Measurements from ENCODE around the gene CYSLTR2.
A peak's percentile ranks its signal among the peaks of the same experiment; 100 is the strongest.

Gene CYSLTR2

DNA sequence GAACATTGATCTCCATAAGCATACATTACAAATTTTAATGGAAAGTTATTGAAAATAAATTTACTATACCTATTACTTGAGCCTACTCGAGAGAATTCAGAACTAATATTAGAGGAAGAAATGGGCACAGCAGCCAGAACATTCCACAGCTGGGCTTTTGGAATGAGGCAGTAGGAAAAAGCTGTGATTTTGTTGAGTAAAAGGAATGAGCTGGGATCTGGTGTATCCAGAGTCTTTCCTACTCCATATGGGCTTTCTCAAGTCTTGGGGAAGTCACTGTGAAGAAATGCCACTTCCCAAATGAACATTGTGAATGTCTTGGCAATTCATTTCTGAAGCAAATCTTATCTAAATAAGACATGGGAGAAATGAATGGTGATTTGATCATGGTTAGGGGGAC, 93.1 kb downstream of the CYSLTR2 start:
- ChIA-PET CTCF (interaction anchor here (1.9 kb wide), 1 partner anchor 9 kb away, joined by 7 read pairs; no protein-coding TSS in a partner anchor), POLR2A (no interaction called here)
- TF ChIP-seq, protein P1, sequence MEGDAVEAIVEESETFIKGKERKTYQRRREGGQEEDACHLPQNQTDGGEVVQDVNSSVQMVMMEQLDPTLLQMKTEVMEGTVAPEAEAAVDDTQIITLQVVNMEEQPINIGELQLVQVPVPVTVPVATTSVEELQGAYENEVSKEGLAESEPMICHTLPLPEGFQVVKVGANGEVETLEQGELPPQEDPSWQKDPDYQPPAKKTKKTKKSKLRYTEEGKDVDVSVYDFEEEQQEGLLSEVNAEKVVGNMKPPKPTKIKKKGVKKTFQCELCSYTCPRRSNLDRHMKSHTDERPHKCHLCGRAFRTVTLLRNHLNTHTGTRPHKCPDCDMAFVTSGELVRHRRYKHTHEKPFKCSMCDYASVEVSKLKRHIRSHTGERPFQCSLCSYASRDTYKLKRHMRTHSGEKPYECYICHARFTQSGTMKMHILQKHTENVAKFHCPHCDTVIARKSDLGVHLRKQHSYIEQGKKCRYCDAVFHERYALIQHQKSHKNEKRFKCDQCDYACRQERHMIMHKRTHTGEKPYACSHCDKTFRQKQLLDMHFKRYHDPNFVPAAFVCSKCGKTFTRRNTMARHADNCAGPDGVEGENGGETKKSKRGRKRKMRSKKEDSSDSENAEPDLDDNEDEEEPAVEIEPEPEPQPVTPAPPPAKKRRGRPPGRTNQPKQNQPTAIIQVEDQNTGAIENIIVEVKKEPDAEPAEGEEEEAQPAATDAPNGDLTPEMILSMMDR (IDR thresholded peaks at IDR 0.05; ENCODE audit: control extremely low read depth, extremely low read depth, low read depth, missing control alignments) = no peak
- DNase-seq (ENCODE audit: extremely low spot score) = no peak

DNA sequence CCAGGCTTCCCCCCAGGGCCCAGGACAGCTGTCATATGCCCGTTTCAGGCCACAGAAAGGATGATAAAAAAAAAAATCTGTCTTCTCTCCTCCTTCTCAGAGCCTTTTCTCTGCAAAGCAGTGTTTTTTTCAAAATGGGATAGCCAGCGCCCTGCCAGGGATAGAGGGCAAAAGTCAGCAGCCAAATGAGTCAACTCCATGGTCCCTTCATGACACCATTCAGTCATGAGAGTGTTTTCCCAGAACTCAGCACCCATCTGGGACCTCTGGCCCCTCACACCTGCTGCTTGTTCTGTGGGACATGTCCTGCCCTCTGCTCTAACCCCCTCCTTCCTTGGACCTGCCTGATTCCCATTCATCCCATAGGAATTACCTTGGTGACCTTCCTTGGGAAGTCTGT, 95.0 kb downstream of the CYSLTR2 start:
- TF ChIP-seq, protein P1 (IDR thresholded peaks at IDR 0.05; ENCODE audit: control extremely low read depth, extremely low read depth, low read depth, missing control alignments) = no peak
- CTCF ChIA-PET = interaction anchor here (0.9 to 4.2 kb wide), 8 partner anchors 8 to 530 kb away, joined by 3 to 43 read pairs (median 4); no protein-coding TSS in a partner anchor
- DNase-seq (ENCODE audit: extremely low spot score) = no peak
- POLR2A ChIA-PET = no interaction called here

DNA sequence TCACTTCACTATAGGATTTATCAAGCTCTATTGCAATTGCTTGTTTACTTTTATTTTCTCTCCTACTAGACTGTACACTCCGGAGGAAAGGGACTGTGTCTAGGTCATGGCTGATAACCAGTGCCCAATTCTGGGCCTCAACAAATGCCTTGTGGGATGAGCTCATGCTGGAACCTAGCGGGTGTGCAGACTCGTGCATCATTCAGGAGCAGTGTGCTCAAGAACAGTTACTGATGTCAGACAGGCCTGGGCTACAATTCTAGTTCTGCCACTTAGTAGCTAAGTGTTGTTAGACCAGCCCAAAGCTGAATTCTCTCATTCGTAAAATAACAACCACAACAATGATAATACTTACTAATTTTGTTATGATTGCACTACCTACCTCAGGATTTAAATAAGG, 95.4 kb downstream of the CYSLTR2 start:
- ChIA-PET CTCF (interaction anchor here (0.9 to 4.2 kb wide), 8 partner anchors 9 to 530 kb away, joined by 3 to 43 read pairs (median 4); no protein-coding TSS in a partner anchor), POLR2A (no interaction called here)
- DNase-seq (ENCODE audit: extremely low spot score) = no peak

DNA sequence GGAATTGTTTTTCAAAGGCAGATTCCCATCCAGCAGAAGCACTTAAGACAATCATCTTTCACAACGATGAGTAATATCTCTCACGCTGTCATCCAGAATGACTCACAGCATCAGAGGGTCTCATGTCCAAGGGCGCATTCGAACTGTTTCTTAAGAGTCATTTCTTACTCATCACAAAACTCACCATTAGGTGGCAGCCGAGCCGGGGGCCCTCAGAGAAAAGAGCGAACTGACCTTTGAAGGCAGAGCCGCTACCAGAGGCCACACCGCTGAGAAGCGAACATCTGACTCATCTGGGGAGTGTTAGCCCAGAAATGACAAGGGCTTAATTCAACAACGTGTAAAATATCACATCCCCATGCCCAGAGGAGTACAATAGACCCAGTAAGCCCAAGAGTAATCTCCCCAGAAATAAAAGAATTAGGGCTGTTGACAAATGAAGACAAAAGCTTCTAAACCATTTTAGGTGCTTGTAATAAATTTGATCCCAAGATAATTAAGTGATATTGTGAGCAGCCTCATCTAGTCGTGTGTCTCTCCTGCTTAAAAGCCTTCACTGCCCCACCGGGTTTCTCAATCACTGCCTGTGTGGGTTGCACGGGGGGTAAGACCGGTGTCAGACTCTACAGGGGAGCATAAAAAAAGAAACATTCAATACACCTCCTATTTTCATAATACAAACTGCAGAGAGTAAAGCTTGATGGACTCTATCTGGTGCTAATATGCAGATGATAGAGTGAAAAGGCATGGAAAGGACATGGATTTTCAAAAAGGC, 96.2 kb downstream of the CYSLTR2 start:
- ChIA-PET CTCF (interaction anchor here (0.8 to 4.2 kb wide), 11 partner anchors 9 to 529 kb away, joined by 3 to 43 read pairs (median 3); no protein-coding TSS in a partner anchor), POLR2A (no interaction called here)
- peak; percentile 73 for DNase-seq (ENCODE audit: extremely low spot score)
- TF ChIP-seq, protein P1 (IDR thresholded peaks at IDR 0.05; ENCODE audit: control extremely low read depth, extremely low read depth, low read depth, missing control alignments) = peak; percentile 50

More for the DNA sequence above, 95.4 kb downstream of the CYSLTR2 start:
- TF ChIP-seq, protein P1 (IDR thresholded peaks at IDR 0.05; ENCODE audit: control extremely low read depth, extremely low read depth, low read depth, missing control alignments) = no peak

- POLR2A ChIA-PET = no interaction called here
- CTCF ChIA-PET = interaction anchor here (0.8 to 4.2 kb wide), 10 partner anchors 9 to 528 kb away, joined by 3 to 43 read pairs (median 3); no protein-coding TSS in a partner anchor
- DNase-seq (ENCODE audit: extremely low spot score) = no peak
- TF ChIP-seq, protein P1 (IDR thresholded peaks at IDR 0.05; ENCODE audit: control extremely low read depth, extremely low read depth, low read depth, missing control alignments) = no peak
These were observed 97.1 kb downstream of the CYSLTR2 start for GRCh38 chr13:48750588-48751383.

- CTCF ChIA-PET = interaction anchor here (1.0 to 2.0 kb wide), 2 partner anchors 9 to 11 kb away, joined by 3 to 12 read pairs; no protein-coding TSS in a partner anchor
- POLR2A ChIA-PET = no interaction called here
- DNase-seq (ENCODE audit: extremely low spot score) = no peak
These were observed 106.9 kb downstream of the CYSLTR2 start for GRCh38 chr13:48760626-48761025.

More at GRCh38 chr13:48760626-48761025, 106.9 kb downstream of the CYSLTR2 start:
- TF ChIP-seq, protein P1 (IDR thresholded peaks at IDR 0.05; ENCODE audit: control extremely low read depth, extremely low read depth, low read depth, missing control alignments) = no peak
